Hindlimb muscle (tissue), 1 donor: ENCODE data around the gene BCAS1. TPM values are rescaled to one million over a fixed set of nuclear protein-coding genes. Genes with fewer than 3 reads are reported as not detected.

Experiments
- DNase-seq: peaks from one replicate; pipeline ENCODE4 v3.0.0-alpha.2; 2013
- polyA plus RNA-seq: library from polyadenylated mRNA; unstranded; fragments of 120-200 nt; gene quantifications from one replicate; pipeline ENCODE4 v1.2.1, GENCODE V29; 2013; ENCODE audit not compliant: insufficient read length

BCAS1 gene
- polyA plus RNA-seq, 1 donor = 8.2 TPM

DNA sequence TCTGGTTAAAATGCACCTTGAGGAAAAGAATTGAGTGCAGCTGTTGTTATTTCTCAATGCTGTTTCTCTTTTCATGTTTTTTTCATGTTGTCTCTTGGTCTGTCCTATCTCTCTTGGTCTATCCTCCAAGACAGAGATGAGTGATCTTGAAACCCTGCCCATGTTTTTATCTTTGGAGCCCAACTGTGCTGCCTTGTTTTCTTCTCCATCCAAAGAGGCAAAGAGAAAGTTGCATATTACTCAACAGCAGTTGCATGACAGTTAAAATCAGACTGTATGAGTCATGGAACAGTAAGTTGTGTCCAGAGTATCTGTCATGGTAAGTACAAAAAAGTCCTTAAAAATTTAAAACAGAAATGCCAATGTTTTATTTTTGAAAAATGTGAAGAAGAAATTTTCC, 26.2 kb downstream of the BCAS1 start:
- DNase-seq = no peak

GRCh38 chr20:54043076-54043967, 27.1 kb downstream of the BCAS1 start:
- no peak for DNase-seq

DNA sequence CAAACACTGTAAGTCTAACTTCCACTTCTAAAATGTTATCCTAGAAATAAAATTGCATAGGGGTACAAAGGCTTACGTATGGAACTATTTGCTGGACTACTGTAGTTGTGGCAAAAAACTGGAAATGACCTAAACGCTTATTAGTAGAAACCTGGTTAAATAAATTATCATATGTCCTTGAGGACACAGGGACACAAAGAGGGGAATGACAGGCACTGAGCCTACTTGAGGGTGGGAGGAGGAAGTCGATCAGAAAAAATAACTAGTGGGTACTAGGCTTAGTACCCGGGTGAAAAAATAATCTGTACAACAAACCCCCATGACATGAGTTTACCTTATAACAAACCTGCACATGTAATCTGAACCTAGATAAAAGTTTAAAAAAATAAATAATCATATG, 28.4 kb downstream of the BCAS1 start:
- no peak for DNase-seq

GRCh38 chr20:54041336-54041735, 29.1 kb downstream of the BCAS1 start:
- DNase-seq = no peak

GRCh38 chr20:54040531-54040930, 29.9 kb downstream of the BCAS1 start:
- DNase-seq = no peak

- DNase-seq = no peak
Observed at GRCh38 chr20:54038961-54039360, 31.4 kb downstream of the BCAS1 start.

DNA sequence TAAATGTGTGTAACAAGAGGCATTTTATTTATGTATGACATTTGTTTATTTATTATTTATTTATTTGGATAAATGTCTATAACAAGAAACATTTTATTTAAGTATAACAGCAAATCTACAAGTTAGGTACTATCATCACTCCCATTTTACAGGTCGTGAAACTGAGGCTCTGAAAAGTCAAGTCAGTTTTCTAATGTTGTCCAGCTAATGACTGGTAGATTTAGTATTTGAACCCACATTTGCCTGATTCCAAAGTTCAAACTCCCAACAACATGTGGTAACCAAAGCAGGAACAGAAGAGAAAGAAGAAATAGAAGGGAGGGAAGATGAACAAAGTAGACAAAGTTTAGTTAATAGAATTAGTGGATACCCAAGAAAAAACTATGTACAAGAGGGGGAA, 32.9 kb downstream of the BCAS1 start:
- DNase-seq = no peak

DNA sequence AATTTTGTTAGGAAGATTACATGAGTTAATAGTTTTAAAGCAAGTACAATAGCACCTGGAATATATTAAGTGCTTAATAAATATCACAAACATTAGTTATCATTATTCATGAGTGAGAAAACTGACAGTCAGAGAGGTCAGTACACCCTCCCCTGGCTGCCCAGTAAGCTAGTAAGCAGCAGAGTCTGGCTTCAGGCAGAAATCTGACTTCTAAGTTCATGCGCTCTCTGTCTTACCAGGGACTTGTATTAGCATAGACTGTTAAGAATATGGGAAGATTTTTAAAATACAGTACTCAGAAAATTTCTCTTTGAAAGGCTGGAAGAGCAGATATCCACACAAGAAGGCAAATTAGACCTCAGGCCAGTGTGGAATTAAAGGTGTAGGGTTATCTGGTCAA, 40.8 kb downstream of the BCAS1 start:
- no peak for DNase-seq

- no peak for DNase-seq
Observed at GRCh38 chr20:54029176-54029575, 41.2 kb downstream of the BCAS1 start.

DNA sequence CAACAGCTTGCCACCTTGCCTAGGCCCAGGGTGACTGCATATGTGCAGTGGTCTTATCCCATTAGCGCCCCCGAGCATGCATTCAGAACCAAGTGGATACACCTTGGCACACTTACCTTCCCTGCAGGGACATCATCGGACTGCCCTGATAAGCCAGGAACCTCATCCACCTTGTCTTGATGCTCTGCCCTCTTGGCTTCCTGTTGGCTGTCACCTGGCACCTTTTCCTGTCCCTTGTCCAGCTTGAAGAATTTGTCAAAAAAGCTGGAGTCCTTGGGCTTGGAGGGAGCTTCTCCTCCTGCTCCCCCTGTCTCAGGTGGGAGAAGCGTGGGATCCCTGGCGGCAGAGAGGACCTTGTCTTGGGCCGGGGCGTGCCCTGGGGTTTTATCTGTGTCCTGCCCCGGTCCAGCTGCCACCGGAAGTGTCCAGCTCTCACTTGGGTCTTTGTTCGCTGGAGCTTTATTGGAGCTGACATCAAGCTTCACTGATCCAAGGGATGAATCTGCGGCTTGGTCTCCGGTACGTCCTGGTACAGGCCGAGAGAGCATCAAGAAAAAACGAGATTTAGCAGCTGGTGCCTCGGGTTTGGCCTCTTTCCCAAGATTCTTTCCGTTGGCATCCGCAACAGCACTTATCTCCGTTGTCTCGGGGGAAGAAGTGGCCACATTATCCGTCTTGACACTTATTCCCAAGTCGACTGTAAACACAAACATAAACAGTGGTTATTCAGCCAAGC, 42.0 kb downstream of the BCAS1 start:
- no peak for DNase-seq

GRCh38 chr20:54027704-54028103, 42.7 kb downstream of the BCAS1 start:
- DNase-seq = no peak

DNA sequence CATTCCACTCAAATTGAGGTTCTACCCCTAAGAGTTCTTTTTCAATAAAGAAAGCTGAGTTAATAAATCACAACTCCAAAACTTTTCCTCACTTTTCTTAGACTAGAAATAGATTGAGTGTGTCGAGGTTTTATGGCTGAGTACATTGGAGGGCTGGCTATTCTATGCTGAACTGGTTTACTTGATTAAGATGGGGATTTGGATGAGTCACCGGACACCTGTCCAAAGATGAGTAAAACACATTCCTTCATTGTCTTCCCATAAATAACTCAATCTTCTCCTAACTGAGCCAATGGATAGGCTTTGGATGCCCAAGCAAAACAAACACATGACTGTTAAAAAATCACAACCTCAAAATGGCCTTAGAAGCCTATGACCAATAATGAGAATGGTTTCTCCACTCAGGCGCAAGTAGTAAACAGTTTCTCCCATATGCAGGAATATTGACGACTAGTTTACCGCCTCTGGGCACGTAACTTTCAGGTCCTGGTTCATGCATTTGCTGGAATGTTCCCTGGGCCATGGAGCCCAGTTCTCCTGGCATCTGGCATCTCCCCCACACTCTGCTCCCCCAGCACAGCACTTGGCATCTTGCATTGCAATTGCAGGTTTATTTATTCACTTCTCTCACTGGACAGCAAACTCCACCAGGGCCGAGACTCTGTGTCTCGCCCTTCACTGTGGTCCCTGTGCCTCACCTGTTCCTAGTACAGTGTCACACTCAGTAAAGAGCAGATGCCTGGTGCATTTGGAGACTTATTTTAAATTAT, 43.9 kb downstream of the BCAS1 start:
- no peak for DNase-seq

DNA sequence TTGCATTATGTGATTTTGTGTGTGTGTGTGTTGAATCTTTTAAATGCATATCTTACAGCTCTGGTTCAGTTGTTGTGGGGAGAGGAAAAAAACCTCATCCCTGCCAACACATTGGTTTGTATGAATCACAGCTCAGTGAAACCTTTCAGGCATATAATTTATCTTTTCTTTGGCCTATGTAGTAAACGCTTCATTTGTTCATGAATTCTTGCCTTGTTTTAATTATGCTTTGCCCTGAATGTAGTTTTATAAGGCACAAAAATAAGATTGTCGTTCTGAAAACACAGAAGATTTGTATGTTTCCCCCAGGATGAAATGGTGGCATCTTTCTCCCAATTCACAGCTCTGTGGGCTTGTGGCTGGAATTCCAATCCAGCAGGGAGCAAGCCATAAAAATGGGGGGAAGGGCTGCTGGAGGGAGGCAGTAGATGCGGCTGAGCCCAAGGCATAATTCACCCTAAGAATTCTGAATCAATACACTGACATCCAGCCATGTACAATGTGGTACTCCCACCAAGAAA, 45.1 kb downstream of the BCAS1 start:
- no peak for DNase-seq

GRCh38 chr20:54023406-54023805, 47.0 kb downstream of the BCAS1 start:
- DNase-seq = no peak

- no peak for DNase-seq
Observed at GRCh38 chr20:54021446-54022235, 48.8 kb downstream of the BCAS1 start.

- DNase-seq = no peak
Observed at GRCh38 chr20:54020868-54021267, 49.5 kb downstream of the BCAS1 start.

DNA sequence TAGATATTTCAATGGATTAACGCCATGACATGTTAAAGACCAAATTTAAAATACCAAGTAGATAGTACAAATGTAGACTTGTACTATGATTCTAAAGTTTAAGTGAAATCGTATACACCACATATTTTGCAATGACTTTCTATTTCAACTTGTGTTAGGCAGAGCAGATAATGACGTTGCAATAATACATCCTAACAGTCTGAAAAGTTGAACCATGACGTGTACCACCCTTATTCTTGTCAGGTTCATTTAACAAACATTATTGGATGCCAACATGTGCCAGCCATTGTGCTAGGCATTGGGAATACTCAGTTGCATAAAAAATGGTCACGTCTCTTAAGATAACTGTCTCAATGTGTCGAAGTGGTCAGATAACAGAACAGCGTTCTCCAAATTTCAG, 50.0 kb downstream of the BCAS1 start:
- no peak for DNase-seq

DNA sequence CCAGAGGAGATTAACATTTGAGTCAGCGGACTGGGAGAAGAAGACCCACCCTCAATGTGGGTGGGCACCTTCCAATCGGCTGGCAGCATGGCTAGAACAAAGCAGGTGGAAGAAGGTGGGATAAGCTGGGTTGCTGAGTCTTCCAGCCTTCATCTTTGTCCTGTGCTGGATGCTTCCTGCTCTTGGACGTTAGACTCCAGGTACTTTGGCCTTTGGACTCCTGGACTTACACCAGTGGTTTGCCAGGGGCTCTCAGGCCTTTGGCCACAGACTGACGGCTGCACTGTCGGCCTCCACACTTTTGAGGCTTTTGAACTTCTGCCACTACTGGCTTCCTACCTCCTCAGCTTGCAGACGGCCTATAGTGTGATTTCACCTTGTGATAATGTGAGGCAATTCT, 50.8 kb downstream of the BCAS1 start:
- no peak for DNase-seq

GRCh38 chr20:54019127-54019526, 51.3 kb downstream of the BCAS1 start:
- DNase-seq = no peak

GRCh38 chr20:54017846-54018245, 52.5 kb downstream of the BCAS1 start:
- DNase-seq = no peak

- DNase-seq = no peak
Observed at GRCh38 chr20:54015496-54015895, 54.9 kb downstream of the BCAS1 start.

GRCh38 chr20:54014293-54014926, 56.0 kb downstream of the BCAS1 start:
- DNase-seq = no peak
